HEK293T (cell line): ENCODE results near the gene DOK5.

Experiments used
- ARNT ChIP-seq: fragments of 450-650 bp; IDR thresholded peaks from 2 replicates; pipeline ENCODE4 v1.6.1; 2017; ENCODE audit warnings: mild to moderate bottlenecking
- BHLHE40 ChIP-seq: fragments of 450-650 bp; IDR thresholded peaks from 2 replicates; pipeline ENCODE4 v1.6.1; 2016; ENCODE audit warnings: mild to moderate bottlenecking, moderate library complexity, borderline replicate concordance
- CTBP1 ChIP-seq: fragments of 450-650 bp; IDR thresholded peaks from 2 replicates; pipeline ENCODE4 v1.6.1; 2016; ENCODE audit warnings: borderline replicate concordance
- ELF4 ChIP-seq: fragments of 450-650 bp; IDR thresholded peaks from 2 replicates; pipeline ENCODE4 v1.6.1; 2017; ENCODE audit warnings: antibody characterized with exemption
- FOXA1 ChIP-seq: fragments of 450-650 bp; IDR thresholded peaks from 2 replicates; pipeline ENCODE4 v1.6.1; 2016; ENCODE audit warnings: mild to moderate bottlenecking
- FOXK2 ChIP-seq: fragments of 450-650 bp; IDR thresholded peaks from 2 replicates; pipeline ENCODE4 v1.6.1; 2016; ENCODE audit warnings: mild to moderate bottlenecking
- FOXM1 ChIP-seq: fragments of 450-650 bp; IDR thresholded peaks from 2 replicates; pipeline ENCODE4 v1.6.1; 2017; ENCODE audit warnings: mild to moderate bottlenecking, borderline replicate concordance
- HDGF ChIP-seq: fragments of 450-650 bp; IDR thresholded peaks from 2 replicates; pipeline ENCODE4 v1.6.1; 2017; ENCODE audit warnings: antibody characterized with exemption, borderline replicate concordance
- LEF1 ChIP-seq: fragments of 450-650 bp; IDR thresholded peaks from 2 replicates; pipeline ENCODE4 v1.6.1; 2017; ENCODE audit warnings: mild to moderate bottlenecking, borderline replicate concordance
- NFRKB ChIP-seq: fragments of 450-650 bp; IDR thresholded peaks from 2 replicates; pipeline ENCODE4 v1.6.1; 2016; ENCODE audit warnings: mild to moderate bottlenecking, moderate library complexity
- SP1 ChIP-seq: fragments of 450-650 bp; IDR thresholded peaks from 2 replicates; pipeline ENCODE4 v1.6.1; 2017
- SUZ12 ChIP-seq: fragments of 450-650 bp; IDR thresholded peaks from 2 replicates; pipeline ENCODE4 v1.6.1; 2016; ENCODE audit warnings: mild to moderate bottlenecking
- TARDBP ChIP-seq: fragments of 450-650 bp; IDR thresholded peaks from 2 replicates; pipeline ENCODE4 v1.6.1; 2016
- ZNF384 ChIP-seq: fragments of 450-650 bp; IDR thresholded peaks from 2 replicates; pipeline ENCODE4 v1.6.1; 2016

- TF ChIP-seq FOXK2: no peak
- TF ChIP-seq LEF1: no peak
- no peak for TF ChIP-seq BHLHE40
- no peak for TF ChIP-seq FOXM1
- no peak for TF ChIP-seq TARDBP
- no peak for TF ChIP-seq ZNF384
- no peak for TF ChIP-seq NFRKB
- TF ChIP-seq HDGF: no peak
- TF ChIP-seq SP1: no peak
- no peak for TF ChIP-seq FOXA1
- no peak for TF ChIP-seq ARNT
- TF ChIP-seq ELF4: no peak
- TF ChIP-seq SUZ12: no peak
- no peak for TF ChIP-seq CTBP1
Observed at GRCh38 chr20:54506643-54507042, 31.2 kb downstream of the DOK5 start.
